DND-41 (cell line): ENCODE measurements around the gene TUT4.

Experiments
- ATAC-seq: fragments of 200-7000 bp; cut with Tn5 transposase; 3 replicates; pipeline ENCODE4 v1.9.1; 2021; ENCODE audit warnings: low read depth; ENCODE audit not compliant: insufficient read depth
- DNase-seq: peaks from one replicate; pipeline ENCODE4 v3.0.0-alpha.2; 2020
- H2AFZ ChIP-seq: 2 replicates; pipeline ENCODE4 v1.6.0; 2012; ENCODE audit warnings: low read depth, low read length
- H3K27ac ChIP-seq: 2 replicates; pipeline ENCODE4 v1.5.1; 2012; ENCODE audit warnings: low read length, inconsistent platforms
- H3K27me3 ChIP-seq: fragments of 200-600 bp; sonication (generic); 2 replicates; pipeline ENCODE4 v1.6.0; 2012; ENCODE audit warnings: low read length, mild to moderate bottlenecking, inconsistent platforms; ENCODE audit not compliant: insufficient read depth, poor library complexity
- H3K36me3 ChIP-seq: 2 replicates; pipeline ENCODE4 v1.5.1; 2012; ENCODE audit warnings: low read length, inconsistent platforms; ENCODE audit not compliant: insufficient read depth
- H3K4me1 ChIP-seq: 2 replicates; pipeline ENCODE4 v1.5.1; 2012; ENCODE audit warnings: mild to moderate bottlenecking, low read length; ENCODE audit not compliant: insufficient read depth
- H3K4me2 ChIP-seq: 2 replicates; pipeline ENCODE4 v1.6.0; 2012; ENCODE audit warnings: mild to moderate bottlenecking, moderate library complexity, low read length, inconsistent platforms; ENCODE audit not compliant: insufficient read depth
- H3K4me3 ChIP-seq, 2 experiments: fragments of 200-600 bp in 1 of 2; shearing (Covaris generic) in 1 of 2; 2 replicates each; pipeline ENCODE4 v1.5.1; 2012 to 2016; ENCODE audit warnings: inconsistent platforms in 2 of 2, low read length in 2 of 2, mild to moderate bottlenecking in 2 of 2, low read depth in 1 of 2, moderate library complexity in 1 of 2
- H3K79me2 ChIP-seq: 2 replicates; pipeline ENCODE4 v1.6.0; 2012; ENCODE audit warnings: low read length, inconsistent platforms; ENCODE audit not compliant: insufficient read depth
- H3K9ac ChIP-seq: 2 replicates; pipeline ENCODE4 v1.6.0; 2012; ENCODE audit warnings: low read depth, mild to moderate bottlenecking, inconsistent platforms, low read length, moderate library complexity
- H3K9me3 ChIP-seq: 2 replicates; pipeline ENCODE4 v1.5.1; 2012; ENCODE audit warnings: low read length, moderate library complexity, mild to moderate bottlenecking, inconsistent platforms; ENCODE audit not compliant: insufficient read depth, severe bottlenecking
- H4K20me1 ChIP-seq: 2 replicates; pipeline ENCODE4 v1.6.0; 2012; ENCODE audit warnings: low read length; ENCODE audit not compliant: insufficient read depth
- EZH2 ChIP-seq: IDR thresholded peaks from 3 replicates; pipeline ENCODE4 v1.6.1; 2012; ENCODE audit warnings: borderline replicate concordance, low read depth, mild to moderate bottlenecking, moderate library complexity, low read length, inconsistent platforms; ENCODE audit not compliant: severe bottlenecking
- TF ChIP-seq, protein P1 (sequence below): IDR thresholded peaks from 2 replicates; pipeline ENCODE4 v1.5.1; 2012; ENCODE audit warnings: borderline replicate concordance, low read length, moderate library complexity, mild to moderate bottlenecking; ENCODE audit not compliant: poor library complexity, severe bottlenecking; ENCODE audit errors: extremely low read depth

TUT4 gene

DNA sequence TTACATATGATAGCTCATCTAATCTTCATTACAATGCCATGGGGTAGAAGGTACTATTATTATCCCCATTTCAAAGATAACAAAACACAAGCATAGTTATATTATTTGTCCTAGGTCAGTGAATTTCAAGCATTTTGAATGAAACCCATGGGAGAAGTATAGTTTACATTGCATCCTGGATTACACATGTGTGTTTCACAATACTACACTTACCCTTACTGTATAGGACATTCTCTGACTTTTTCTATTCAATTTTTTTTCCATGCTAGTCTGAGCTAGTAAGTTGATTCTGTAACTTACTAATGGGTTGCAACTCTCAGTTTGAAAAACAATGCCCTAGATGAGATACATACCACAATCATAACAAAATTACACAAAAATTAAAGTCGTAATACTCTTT is 40.6 kb upstream of the TUT4 start:
- ATAC-seq (no peak), DNase-seq (no peak)
- Histone ChIP-seq H3K9me3 (no peaks in the 10 kb centered on the region), H3K9ac (no peak overlapping the region), H3K79me2 (no peaks in the 10 kb centered on the region), H2AFZ (no peak overlapping the region), H3K4me2 (no peak overlapping the region), H3K4me1 (no peaks in the 10 kb centered on the region), H3K36me3 (no peaks in the 10 kb centered on the region), H3K4me3 (no peak overlapping the region), H4K20me1 (no peaks in the 10 kb centered on the region), H3K27me3 (no peaks in the 10 kb centered on the region), H3K27ac (no peak overlapping the region)
- TF ChIP-seq EZH2: no peak
- TF ChIP-seq, protein P1, sequence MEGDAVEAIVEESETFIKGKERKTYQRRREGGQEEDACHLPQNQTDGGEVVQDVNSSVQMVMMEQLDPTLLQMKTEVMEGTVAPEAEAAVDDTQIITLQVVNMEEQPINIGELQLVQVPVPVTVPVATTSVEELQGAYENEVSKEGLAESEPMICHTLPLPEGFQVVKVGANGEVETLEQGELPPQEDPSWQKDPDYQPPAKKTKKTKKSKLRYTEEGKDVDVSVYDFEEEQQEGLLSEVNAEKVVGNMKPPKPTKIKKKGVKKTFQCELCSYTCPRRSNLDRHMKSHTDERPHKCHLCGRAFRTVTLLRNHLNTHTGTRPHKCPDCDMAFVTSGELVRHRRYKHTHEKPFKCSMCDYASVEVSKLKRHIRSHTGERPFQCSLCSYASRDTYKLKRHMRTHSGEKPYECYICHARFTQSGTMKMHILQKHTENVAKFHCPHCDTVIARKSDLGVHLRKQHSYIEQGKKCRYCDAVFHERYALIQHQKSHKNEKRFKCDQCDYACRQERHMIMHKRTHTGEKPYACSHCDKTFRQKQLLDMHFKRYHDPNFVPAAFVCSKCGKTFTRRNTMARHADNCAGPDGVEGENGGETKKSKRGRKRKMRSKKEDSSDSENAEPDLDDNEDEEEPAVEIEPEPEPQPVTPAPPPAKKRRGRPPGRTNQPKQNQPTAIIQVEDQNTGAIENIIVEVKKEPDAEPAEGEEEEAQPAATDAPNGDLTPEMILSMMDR: no peak

DNA sequence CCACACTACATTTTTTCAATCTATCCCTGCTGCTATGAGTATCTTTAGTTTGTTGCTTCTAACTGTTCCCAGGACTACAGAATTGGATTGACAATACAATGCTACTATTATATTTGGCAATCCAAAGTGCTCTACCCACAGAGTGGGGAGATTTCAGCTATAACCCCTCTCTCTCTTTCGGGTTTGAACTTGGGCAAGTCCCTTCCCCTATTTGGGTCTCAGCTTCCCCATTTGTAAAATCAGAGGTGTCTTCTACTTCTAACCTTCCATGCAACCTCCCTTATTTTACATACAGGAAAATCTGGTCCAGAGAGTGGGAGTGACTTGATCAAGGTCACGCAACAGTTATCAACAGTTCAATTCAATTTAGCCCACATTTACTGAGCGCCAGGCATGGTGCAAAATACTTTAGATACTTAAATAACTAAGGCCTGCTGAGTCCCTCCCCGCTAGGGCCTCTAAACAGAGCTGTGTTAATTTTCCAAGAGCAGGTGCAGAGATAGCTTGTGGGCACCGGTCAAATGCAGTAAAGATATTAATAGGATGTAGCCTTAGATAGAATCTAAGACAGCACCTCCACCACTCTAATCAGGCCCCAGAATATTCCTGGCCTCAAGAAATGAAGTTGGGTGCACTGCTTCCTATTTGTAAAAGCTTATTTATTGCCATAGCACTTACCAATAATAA is 39.9 kb upstream of the TUT4 start:
- Histone ChIP-seq H3K4me1 (no peaks in the 10 kb centered on the region), H3K79me2 (no peaks in the 10 kb centered on the region), H4K20me1 (no peaks in the 10 kb centered on the region), H3K27me3 (no peaks in the 10 kb centered on the region), H3K36me3 (no peaks in the 10 kb centered on the region), H2AFZ (no peak overlapping the region), H3K9ac (no peak overlapping the region), H3K27ac (no peak overlapping the region), H3K4me2 (no peak overlapping the region), H3K9me3 (no peaks in the 10 kb centered on the region), H3K4me3 (no peak overlapping the region)
- DNase-seq (no peak), ATAC-seq (no peak)
- TF ChIP-seq, protein P1: no peak
- no peak for TF ChIP-seq EZH2

DNA sequence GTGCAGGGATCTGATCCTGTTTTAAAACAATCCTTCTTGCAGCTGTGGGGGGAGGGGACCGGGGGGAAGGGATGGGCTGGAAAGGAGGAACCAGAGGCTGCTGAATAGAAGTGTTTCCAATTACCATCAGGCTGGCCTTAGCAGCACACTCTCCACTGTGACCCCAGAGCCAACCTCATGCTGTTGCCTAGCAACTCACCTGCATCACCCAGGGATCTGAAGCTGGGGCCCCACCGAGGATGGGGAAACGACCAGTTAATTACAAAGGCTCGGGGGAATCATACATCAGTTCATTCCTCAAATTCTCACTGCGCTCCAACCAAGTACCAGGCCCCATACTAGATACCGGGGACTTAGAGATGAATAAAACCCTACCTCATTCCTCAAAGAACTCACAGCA is 37.4 kb upstream of the TUT4 start:
- no peak overlapping the region for H2AFZ ChIP-seq
- ATAC-seq: no peak
- no peaks in the 10 kb centered on the region for H4K20me1 ChIP-seq
- H3K36me3 ChIP-seq: no peaks in the 10 kb centered on the region
- H3K4me3 ChIP-seq: no peak overlapping the region
- H3K9ac ChIP-seq: no peak overlapping the region
- H3K9me3 ChIP-seq: no peaks in the 10 kb centered on the region
- H3K79me2 ChIP-seq: no peaks in the 10 kb centered on the region
- no peaks in the 10 kb centered on the region for H3K4me1 ChIP-seq
- TF ChIP-seq, protein P1: no peak
- no peak for TF ChIP-seq EZH2
- H3K4me2 ChIP-seq: no peak overlapping the region
- H3K27me3 ChIP-seq: no peaks in the 10 kb centered on the region
- H3K27ac ChIP-seq: no peak overlapping the region
- DNase-seq: no peak

DNA sequence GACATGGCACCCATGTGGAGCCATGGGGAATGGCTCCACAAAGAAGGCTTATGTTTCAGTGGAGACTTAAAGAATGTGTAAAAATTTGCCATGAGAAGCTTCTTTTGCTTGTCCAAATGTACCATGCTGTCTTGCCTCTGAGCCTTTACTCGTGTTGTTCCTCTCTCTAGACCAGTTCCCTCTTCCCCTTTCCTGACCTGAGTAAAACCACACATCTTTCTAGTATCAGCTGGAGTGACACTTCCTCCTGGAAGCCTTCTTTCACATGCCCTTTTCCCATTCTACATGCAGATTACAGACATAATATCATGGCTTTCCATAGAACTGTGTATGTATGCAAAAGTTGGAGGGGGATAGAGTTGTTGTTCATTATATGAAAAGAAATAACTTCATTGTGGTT is 35.6 kb upstream of the TUT4 start:
- no peaks in the 10 kb centered on the region for H4K20me1 ChIP-seq
- no peak overlapping the region for H3K27ac ChIP-seq
- no peak for TF ChIP-seq EZH2
- TF ChIP-seq, protein P1: no peak
- no peak overlapping the region for H3K9ac ChIP-seq
- no peaks in the 10 kb centered on the region for H3K27me3 ChIP-seq
- H3K36me3 ChIP-seq: no peaks in the 10 kb centered on the region
- H3K4me1 ChIP-seq: no peaks in the 10 kb centered on the region
- H3K4me2 ChIP-seq: no peak overlapping the region
- H2AFZ ChIP-seq: peak overlapping the region; percentile 49
- DNase-seq (no peak), ATAC-seq (no peak)
- no peaks in the 10 kb centered on the region for H3K79me2 ChIP-seq
- H3K9me3 ChIP-seq: no peaks in the 10 kb centered on the region
- H3K4me3 ChIP-seq: no peak overlapping the region
